WERI-Rb-1 (cell line): ENCODE measurements around the gene TSSK3.

Source experiments
- DNase-seq: peaks from one replicate; pipeline ENCODE4 v3.0.0-alpha.2; 2020
- H3K27ac ChIP-seq: fragments of 250-450 bp; sonication (Bioruptor Pico); 2 replicates; pipeline ENCODE4 v1.5.1; 2020; ENCODE audit warnings: mild to moderate bottlenecking, moderate library complexity
- H3K27me3 ChIP-seq: fragments of 250-450 bp; sonication (Bioruptor Pico); 2 replicates; pipeline ENCODE4 v1.5.1; 2021; ENCODE audit warnings: mild to moderate bottlenecking, low read depth, moderate library complexity; ENCODE audit not compliant: insufficient read depth, severe bottlenecking
- H3K36me3 ChIP-seq: fragments of 250-450 bp; sonication (Bioruptor Pico); 2 replicates; pipeline ENCODE4 v1.5.1; 2020; ENCODE audit warnings: mild to moderate bottlenecking, moderate library complexity
- H3K4me3 ChIP-seq: 2 replicates; pipeline ENCODE4 v1.5.1; 2011; ENCODE audit warnings: low read depth, mild to moderate bottlenecking, control low read depth, low read length
- H3K9me3 ChIP-seq: fragments of 250-450 bp; sonication (Bioruptor Pico); 2 replicates; pipeline ENCODE4 v1.5.1; 2021; ENCODE audit warnings: mild to moderate bottlenecking, moderate library complexity; ENCODE audit not compliant: severe bottlenecking
- TF ChIP-seq, protein P1 (sequence below): IDR thresholded peaks from 2 replicates; pipeline ENCODE4 v1.5.1; 2011; ENCODE audit warnings: low read depth, mild to moderate bottlenecking, control low read depth, inconsistent platforms, low read length

Gene TSSK3

DNA sequence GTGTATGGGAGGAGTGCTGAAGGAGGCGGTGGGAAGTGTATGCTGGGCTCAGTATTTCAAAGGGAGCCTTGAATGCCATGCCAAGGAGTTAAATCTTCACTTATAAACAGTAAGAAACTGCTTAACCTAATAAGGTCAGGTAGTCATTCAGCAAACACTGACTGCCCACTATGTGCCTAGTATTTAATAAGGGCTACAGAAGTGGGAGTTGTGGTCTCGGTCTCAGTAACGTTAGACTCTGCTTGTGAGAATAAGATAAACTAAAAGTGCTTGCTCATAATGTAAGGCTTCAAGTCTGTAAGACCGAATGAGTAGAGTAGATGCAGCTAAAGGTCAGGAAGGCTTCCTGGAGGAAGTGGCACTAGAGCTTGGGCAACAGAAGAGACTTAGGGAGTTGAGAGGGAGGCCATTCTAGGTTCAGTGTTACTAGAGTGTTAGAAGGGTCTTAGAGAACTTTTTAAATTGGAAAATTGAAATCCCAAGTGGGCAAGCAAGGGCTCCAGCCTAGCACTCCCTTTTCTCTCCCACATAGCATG lies 32.3 kb upstream of the TSSK3 start:
- H3K9me3 ChIP-seq: no peaks in the 10 kb centered on the region
- TF ChIP-seq, protein P1, sequence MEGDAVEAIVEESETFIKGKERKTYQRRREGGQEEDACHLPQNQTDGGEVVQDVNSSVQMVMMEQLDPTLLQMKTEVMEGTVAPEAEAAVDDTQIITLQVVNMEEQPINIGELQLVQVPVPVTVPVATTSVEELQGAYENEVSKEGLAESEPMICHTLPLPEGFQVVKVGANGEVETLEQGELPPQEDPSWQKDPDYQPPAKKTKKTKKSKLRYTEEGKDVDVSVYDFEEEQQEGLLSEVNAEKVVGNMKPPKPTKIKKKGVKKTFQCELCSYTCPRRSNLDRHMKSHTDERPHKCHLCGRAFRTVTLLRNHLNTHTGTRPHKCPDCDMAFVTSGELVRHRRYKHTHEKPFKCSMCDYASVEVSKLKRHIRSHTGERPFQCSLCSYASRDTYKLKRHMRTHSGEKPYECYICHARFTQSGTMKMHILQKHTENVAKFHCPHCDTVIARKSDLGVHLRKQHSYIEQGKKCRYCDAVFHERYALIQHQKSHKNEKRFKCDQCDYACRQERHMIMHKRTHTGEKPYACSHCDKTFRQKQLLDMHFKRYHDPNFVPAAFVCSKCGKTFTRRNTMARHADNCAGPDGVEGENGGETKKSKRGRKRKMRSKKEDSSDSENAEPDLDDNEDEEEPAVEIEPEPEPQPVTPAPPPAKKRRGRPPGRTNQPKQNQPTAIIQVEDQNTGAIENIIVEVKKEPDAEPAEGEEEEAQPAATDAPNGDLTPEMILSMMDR: no peak
- H3K36me3 ChIP-seq: peaks cover 98% of the 10 kb centered on the region
- H3K27ac ChIP-seq: no peak overlapping the region
- no peak for DNase-seq
- H3K4me3 ChIP-seq: no peak overlapping the region
- H3K27me3 ChIP-seq: no peaks in the 10 kb centered on the region

DNA sequence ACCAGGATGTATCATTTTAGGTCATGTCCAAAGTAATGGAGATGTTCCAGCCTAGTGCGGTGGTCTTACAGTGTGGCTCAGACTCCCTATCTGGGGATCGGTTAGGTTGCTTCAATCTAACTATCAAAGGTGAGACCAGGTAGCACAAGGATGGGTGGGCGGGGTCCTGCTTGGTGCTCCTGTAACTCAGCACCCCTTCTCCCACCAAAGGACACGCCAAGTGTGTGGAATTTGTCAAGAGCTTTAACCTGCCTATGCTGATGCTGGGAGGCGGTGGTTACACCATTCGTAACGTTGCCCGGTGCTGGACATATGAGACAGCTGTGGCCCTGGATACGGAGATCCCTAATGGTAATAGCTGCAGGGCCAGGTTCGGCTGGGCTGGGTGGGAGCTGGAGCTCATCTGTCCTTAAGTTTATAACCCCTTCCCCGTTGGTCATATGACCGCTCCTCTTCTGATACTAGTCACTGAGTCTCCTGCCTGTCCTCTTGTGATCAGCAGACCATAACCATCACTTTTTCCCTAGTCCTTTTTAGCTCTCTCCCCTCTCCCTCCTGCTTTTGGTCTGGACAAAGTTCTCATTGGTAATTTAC lies 31.7 kb upstream of the TSSK3 start:
- Histone ChIP-seq H3K36me3 (peaks cover 93% of the 10 kb centered on the region), H3K4me3 (no peak overlapping the region), H3K27ac (no peak overlapping the region), H3K9me3 (no peaks in the 10 kb centered on the region), H3K27me3 (no peaks in the 10 kb centered on the region)
- TF ChIP-seq, protein P1: no peak
- DNase-seq: no peak

- H3K36me3 ChIP-seq: peaks cover 85% of the 10 kb centered on the region
- no peak for DNase-seq
- no peak overlapping the region for H3K27ac ChIP-seq
- no peaks in the 10 kb centered on the region for H3K27me3 ChIP-seq
- TF ChIP-seq, protein P1: no peak
- H3K9me3 ChIP-seq: no peaks in the 10 kb centered on the region
- no peak overlapping the region for H3K4me3 ChIP-seq
These were observed 30.8 kb upstream of the TSSK3 start for GRCh38 chr1:32331549-32331948.

DNA sequence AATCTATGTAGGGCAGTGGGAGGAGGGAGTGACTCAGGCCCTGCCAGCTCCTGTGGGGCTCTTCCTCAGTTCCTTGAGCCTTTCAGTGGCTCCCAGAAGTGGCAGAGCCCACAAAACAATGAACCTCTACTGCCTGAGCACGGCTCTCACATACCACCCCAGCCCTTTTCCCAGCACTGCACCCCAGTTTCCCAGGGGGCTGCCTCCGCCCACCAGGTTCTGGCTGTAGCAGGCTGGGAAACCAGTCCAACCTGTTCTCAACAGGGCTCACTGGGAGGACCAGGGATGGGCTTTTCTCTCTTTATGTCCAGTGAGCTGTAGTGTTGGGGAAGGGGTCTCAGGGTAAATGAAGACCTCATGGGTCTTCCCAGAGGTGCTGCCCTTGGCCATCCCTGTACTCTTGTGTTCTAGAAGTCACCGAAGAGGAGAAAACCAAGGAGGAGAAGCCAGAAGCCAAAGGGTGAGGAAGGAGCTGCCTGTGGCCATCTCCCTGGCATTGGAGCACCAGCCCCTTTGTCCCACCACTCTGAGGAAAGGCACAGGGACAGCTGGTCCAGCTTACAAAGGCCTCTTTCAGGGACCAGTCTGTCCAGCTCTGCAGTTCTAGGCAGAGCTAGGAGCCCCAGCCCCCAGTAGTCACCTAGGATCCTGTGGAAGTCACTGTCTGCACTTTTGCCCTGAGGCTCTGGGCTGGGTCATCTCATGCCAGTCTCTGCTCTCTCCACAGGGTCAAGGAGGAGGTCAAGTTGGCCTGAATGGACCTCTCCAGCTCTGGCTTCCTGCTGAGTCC lies 29.9 kb upstream of the TSSK3 start:
- H3K27me3 ChIP-seq: no peaks in the 10 kb centered on the region
- H3K9me3 ChIP-seq: no peaks in the 10 kb centered on the region
- TF ChIP-seq, protein P1: no peak
- peaks cover 77% of the 10 kb centered on the region for H3K36me3 ChIP-seq
- H3K27ac ChIP-seq: no peak overlapping the region
- no peak for DNase-seq
- H3K4me3 ChIP-seq: no peak overlapping the region

- TF ChIP-seq, protein P1: no peak
- no peak overlapping the region for H3K4me3 ChIP-seq
These were observed 28.9 kb upstream of the TSSK3 start for GRCh38 chr1:32333251-32333963.

More at GRCh38 chr1:32333251-32333963, 28.9 kb upstream of the TSSK3 start:
- no peaks in the 10 kb centered on the region for H3K9me3 ChIP-seq
- H3K27ac ChIP-seq: no peak overlapping the region
- DNase-seq: no peak
- peaks cover 68% of the 10 kb centered on the region for H3K36me3 ChIP-seq
- no peaks in the 10 kb centered on the region for H3K27me3 ChIP-seq
